IMR-90 (cell line): ENCODE data around the gene LEKR1. TPM values are rescaled to one million over a fixed set of nuclear protein-coding genes. Genes with fewer than 3 reads are reported as not detected.

Experiments used
- ATAC-seq: fragments of 200-7000 bp; cut with Tn5 transposase; 2 replicates; pipeline ENCODE4 v1.9.1; 2020; ENCODE audit warnings: low read depth, mild to moderate bottlenecking, moderate library complexity
- BruUV-seq: library from RNA; stranded (reverse); fragments of 400-500 nt; replicated peaks from 2 replicates; lab custom pipeline; 2021; lab: Mats Ljungman, UMichigan
- CTCF ChIA-PET: fragments of 300-600 bp; formaldehyde crosslinking; extraction: SDS; loops from one replicate; lab custom pipeline; 2021; ENCODE audit warnings: antibody characterized with exemption; lab: Yijun Ruan, JAX
- POLR2A ChIA-PET: fragments of 300-600 bp; sonication (Branson Sonifier 250); formaldehyde crosslinking; loops from one replicate; lab custom pipeline; 2022; ENCODE audit warnings: antibody characterized with exemption; ENCODE audit not compliant: unreplicated experiment; lab: Charles Lee
- DNase-seq: peaks from one replicate; pipeline ENCODE4 v3.0.0; 2013
- H2AFZ ChIP-seq: replicated peaks from 2 replicates; pipeline ENCODE3; 2013; ENCODE audit warnings: low read length, mild to moderate bottlenecking; ENCODE audit not compliant: poor library complexity
- H2AK5ac ChIP-seq: 2 replicates; pipeline ENCODE4 v1.6.1; 2013; ENCODE audit warnings: low read depth, low read length, inconsistent platforms
- H2AK9ac ChIP-seq: replicated peaks from 2 replicates; pipeline ENCODE3; 2013; ENCODE audit warnings: mild to moderate bottlenecking, low read depth, low read length, moderate library complexity; ENCODE audit not compliant: poor library complexity
- H2BK120ac ChIP-seq: 2 replicates; pipeline ENCODE4 v1.6.1; 2013; ENCODE audit warnings: low read depth, low read length, inconsistent platforms
- H2BK15ac ChIP-seq: 3 replicates; pipeline ENCODE4 v1.6.1; 2013; ENCODE audit warnings: low read depth, low read length, inconsistent platforms
- H2BK20ac ChIP-seq: 2 replicates; pipeline ENCODE4 v1.6.1; 2013; ENCODE audit warnings: low read depth, mild to moderate bottlenecking, inconsistent platforms, low read length, moderate library complexity
- H2BK5ac ChIP-seq: 2 replicates; pipeline ENCODE4 v1.6.1; 2013; ENCODE audit warnings: mild to moderate bottlenecking, low read depth, low read length, inconsistent platforms; ENCODE audit not compliant: poor library complexity, severe bottlenecking
- H3K14ac ChIP-seq: replicated peaks from 2 replicates; pipeline ENCODE4 v1.6.1; 2013; ENCODE audit warnings: low read depth, low read length, inconsistent platforms
- H3K18ac ChIP-seq: 2 replicates; pipeline ENCODE4 v1.6.1; 2013; ENCODE audit warnings: low read depth, low read length, control low read depth
- H3K23ac ChIP-seq: 2 replicates; pipeline ENCODE4 v1.6.1; 2013; ENCODE audit warnings: low read depth, low read length, inconsistent platforms
- H3K27ac ChIP-seq: 2 replicates; pipeline ENCODE4 v1.5.1; 2013; ENCODE audit warnings: mild to moderate bottlenecking, control low read depth, low read length; ENCODE audit not compliant: insufficient read depth
- H3K27me3 ChIP-seq: 2 replicates; pipeline ENCODE4 v1.6.1; 2013; ENCODE audit warnings: low read length; ENCODE audit not compliant: control insufficient read depth, insufficient read depth
- H3K36me3 ChIP-seq: 2 replicates; pipeline ENCODE4 v1.6.1; 2013; ENCODE audit warnings: low read length, mixed read lengths; ENCODE audit not compliant: control insufficient read depth, insufficient read depth
- H3K4ac ChIP-seq: 2 replicates; pipeline ENCODE4 v1.6.1; 2013; ENCODE audit warnings: low read depth, low read length, inconsistent platforms
- H3K4me1 ChIP-seq: 2 replicates; pipeline ENCODE4 v1.6.1; 2013; ENCODE audit warnings: low read length, mixed read lengths; ENCODE audit not compliant: control insufficient read depth, insufficient read depth
- H3K4me2 ChIP-seq: 2 replicates; pipeline ENCODE4 v1.6.1; 2013; ENCODE audit warnings: low read depth, mild to moderate bottlenecking, control low read depth, low read length, moderate library complexity
- H3K4me3 ChIP-seq: 2 replicates; pipeline ENCODE4 v1.5.1; 2013; ENCODE audit warnings: low read depth, mild to moderate bottlenecking, control low read depth, low read length, moderate library complexity; ENCODE audit not compliant: insufficient read depth
- H3K56ac ChIP-seq: 2 replicates; pipeline ENCODE4 v1.6.1; 2013; ENCODE audit warnings: low read length, inconsistent platforms; ENCODE audit not compliant: insufficient read depth; ENCODE audit errors: extremely low read depth
- H3K79me1 ChIP-seq, 2 experiments: 2 replicates each; pipeline ENCODE4 v1.6.1; 2013; ENCODE audit warnings: low read length in 2 of 2, inconsistent platforms in 1 of 2, low read depth in 1 of 2
- H3K9ac ChIP-seq: 2 replicates; pipeline ENCODE4 v1.6.1; 2013; ENCODE audit warnings: low read depth, low read length, control low read depth
- H3K9me1 ChIP-seq: 2 replicates; pipeline ENCODE4 v1.6.1; 2013; ENCODE audit warnings: low read length, inconsistent platforms; ENCODE audit not compliant: insufficient read depth
- H3K9me3 ChIP-seq: 2 replicates; pipeline ENCODE4 v1.6.1; 2013; ENCODE audit warnings: low read length; ENCODE audit not compliant: control insufficient read depth, insufficient read depth
- H4K20me1 ChIP-seq: 2 replicates; pipeline ENCODE4 v1.6.1; 2013; ENCODE audit warnings: low read length, inconsistent platforms; ENCODE audit not compliant: insufficient read depth
- H4K5ac ChIP-seq: 2 replicates; pipeline ENCODE4 v1.6.1; 2013; ENCODE audit warnings: mild to moderate bottlenecking, low read depth, low read length, control low read depth
- H4K8ac ChIP-seq, 2 experiments: 2 replicates each; pipeline ENCODE4 v1.6.1; 2013; ENCODE audit warnings: low read depth in 2 of 2, low read length in 2 of 2, control low read depth in 1 of 2, inconsistent platforms in 1 of 2
- H4K91ac ChIP-seq: 2 replicates; pipeline ENCODE4 v1.6.1; 2013; ENCODE audit warnings: low read depth, low read length, inconsistent platforms; ENCODE audit not compliant: insufficient read depth
- BHLHE40 ChIP-seq: fragments of 150-350 bp; IDR thresholded peaks from 2 replicates; pipeline ENCODE4 v1.6.1; 2016; ENCODE audit warnings: mild to moderate bottlenecking, low read depth, low read length
- FOS ChIP-seq: fragments of 150-350 bp; IDR thresholded peaks from 2 replicates; pipeline ENCODE4 v1.6.1; 2016; ENCODE audit warnings: low read depth, low read length
- MAFK ChIP-seq: IDR thresholded peaks from 2 replicates; pipeline ENCODE4 v1.6.1; 2012; ENCODE audit warnings: low read depth, low read length, improper control_type of control experiment
- MAZ ChIP-seq: IDR thresholded peaks from 2 replicates; pipeline ENCODE4 v1.6.1; 2012; ENCODE audit warnings: low read depth, mild to moderate bottlenecking, low read length, improper control_type of control experiment, moderate library complexity, borderline replicate concordance
- MXI1 ChIP-seq: IDR thresholded peaks from 2 replicates; pipeline ENCODE4 v1.6.1; 2012; ENCODE audit warnings: low read depth, mild to moderate bottlenecking, low read length, moderate library complexity, borderline replicate concordance
- NFE2L2 ChIP-seq: fragments of 150-350 bp; IDR thresholded peaks from 2 replicates; pipeline ENCODE4 v1.6.1; 2016; ENCODE audit warnings: low read depth, mild to moderate bottlenecking, low read length
- POLR2A ChIP-seq: IDR thresholded peaks from 2 replicates; pipeline ENCODE4 v1.6.1; 2012; ENCODE audit warnings: mild to moderate bottlenecking, low read depth, low read length
- RFX5 ChIP-seq: IDR thresholded peaks from 2 replicates; pipeline ENCODE4 v1.8.0; 2012; ENCODE audit warnings: low read depth, mild to moderate bottlenecking, low read length, moderate library complexity
- SMC3 ChIP-seq: fragments of 150-350 bp; IDR thresholded peaks from 2 replicates; pipeline ENCODE4 v1.6.1; 2016; ENCODE audit warnings: low read depth, mild to moderate bottlenecking, antibody characterized with exemption, low read length, moderate library complexity
- WGBS, 2 experiments: methylation state at CpG; one replicate each; pipeline versions ENCODE4 v1.1.5 to v1.1.7; 2013; ENCODE audit warnings: missing lambda C conversion rate in 2 of 2; ENCODE audit not compliant: insufficient read length in 1 of 2; ENCODE audit errors: extremely low coverage in 2 of 2; 5-methylcytosine and 5-hydroxymethylcytosine counted together
- dilution Hi-C: fragments of 300-500 bp; cut with HindIII; formaldehyde crosslinking; loops from one replicate; pipeline ENCODE4 v1.14.3; 2018; ENCODE audit warnings: low sequenced_read_pairs; ENCODE audit not compliant: unreplicated experiment
- in situ Hi-C: fragments of 300-500 bp; cut with MboI; formaldehyde crosslinking; loops from 3 replicates; pipeline ENCODE4 v1.14.3; 2019; ENCODE audit warnings: low sequenced_read_pairs, inconsistent platforms, mixed read lengths
- intact Hi-C: fragments of 100-400 bp; cut with micrococcal nuclease; formaldehyde crosslinking; loops from 2 replicates; pipeline ENCODE4 v1.10.0; 2022
- polyA plus RNA-seq, 3 experiments: library from polyadenylated mRNA; depleted of rRNA; stranded (reverse); fragments of >200 nt; gene quantifications; 2 replicates each; pipeline ENCODE4 v1.2.3, GENCODE V29; 2012; ENCODE audit warnings: low replicate concordance in 1 of 3
- total RNA-seq: library from RNA; depleted of rRNA; stranded (reverse); fragments of >200 nt; gene quantifications from 2 replicates; pipeline ENCODE4 v1.2.3, GENCODE V29; 2012
- TF ChIP-seq, protein P1 (sequence below): fragments of 150-350 bp; IDR thresholded peaks from 2 replicates; pipeline ENCODE4 v1.6.1; 2016; ENCODE audit warnings: low read depth, mild to moderate bottlenecking, low read length, moderate library complexity, borderline replicate concordance

The LEKR1 gene
- total and polyA plus RNA-seq, 2 of the 4 experiments (the other 2 are of a cell fraction), result 0.19 to 0.36 TPM

GRCh38 chr3:157058392-157059071, 232.4 kb downstream of the LEKR1 start:
- dilution Hi-C loops, result no loop called here
- Histone ChIP-seq H3K9me1 (no peaks in the 10 kb centered on the region), H3K14ac (no peak overlapping the region), H3K4me3 (no peak overlapping the region), H3K9ac (no peak overlapping the region), H3K27me3 (no peaks in the 10 kb centered on the region), H3K4me1 (no peaks in the 10 kb centered on the region), H3K79me1 (no peaks in the 10 kb centered on the region), H2BK15ac (no peak overlapping the region), H4K8ac (no peak overlapping the region), H2BK120ac (no peak overlapping the region), H3K56ac (no peak overlapping the region), H2BK5ac (no peak overlapping the region), H3K23ac (no peak overlapping the region), H3K9me3 (no peaks in the 10 kb centered on the region), H3K27ac (no peak overlapping the region), H4K5ac (no peak overlapping the region), H2AK5ac (no peak overlapping the region), H4K91ac (no peak overlapping the region), H2BK20ac (no peak overlapping the region), H3K4ac (no peak overlapping the region), H3K36me3 (no peaks in the 10 kb centered on the region), H3K4me2 (no peak overlapping the region), H3K18ac (no peak overlapping the region), H4K20me1 (no peaks in the 10 kb centered on the region), H2AK9ac (no peak overlapping the region), H2AFZ (no peak overlapping the region)
- POLR2A ChIA-PET, result no interaction called here
- no peak for DNase-seq
- intact Hi-C loops, result no loop called here
- no peak for ATAC-seq
- CTCF ChIA-PET, result no interaction called here
- WGBS, 2 experiments, result no CpG with 5 or more reads among the region's 2 CpGs
- no TSS peak for BruUV-seq
- TF ChIP-seq MXI1 (no peak), MAFK (no peak), POLR2A (no peak), SMC3 (no peak), FOS (no peak), BHLHE40 (no peak), MAZ (no peak), NFE2L2 (no peak), RFX5 (no peak)
- TF ChIP-seq, protein P1, sequence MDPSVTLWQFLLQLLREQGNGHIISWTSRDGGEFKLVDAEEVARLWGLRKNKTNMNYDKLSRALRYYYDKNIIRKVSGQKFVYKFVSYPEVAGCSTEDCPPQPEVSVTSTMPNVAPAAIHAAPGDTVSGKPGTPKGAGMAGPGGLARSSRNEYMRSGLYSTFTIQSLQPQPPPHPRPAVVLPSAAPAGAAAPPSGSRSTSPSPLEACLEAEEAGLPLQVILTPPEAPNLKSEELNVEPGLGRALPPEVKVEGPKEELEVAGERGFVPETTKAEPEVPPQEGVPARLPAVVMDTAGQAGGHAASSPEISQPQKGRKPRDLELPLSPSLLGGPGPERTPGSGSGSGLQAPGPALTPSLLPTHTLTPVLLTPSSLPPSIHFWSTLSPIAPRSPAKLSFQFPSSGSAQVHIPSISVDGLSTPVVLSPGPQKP, result no peak
- in situ Hi-C loops, result no loop called here
